Tibial artery (tissue), 4 donors: ENCODE measurements around the gene PILRB.

Experiments used
- DNase-seq, 2 donors: peaks; one replicate each; pipeline ENCODE4 v3.0.0-alpha.2; 2019
- H3K27ac ChIP-seq, 2 donors: fragments of 200-600 bp; sonication (generic) in 1 of 2; 1 replicate in 1 of 2; 2 replicates in 1 of 2; pipeline ENCODE4 v1.5.1; 2018 to 2019; ENCODE audit warnings: mild to moderate bottlenecking in 1 of 2
- H3K27me3 ChIP-seq, 2 donors: fragments of 200-600 bp; sonication (generic) in 1 of 2; one replicate each; pipeline versions ENCODE4 v1.5.1 to v1.6.0; 2016 to 2019
- H3K36me3 ChIP-seq, 3 donors: fragments of 200-600 bp; sonication (generic) in 2 of 3; one replicate each; pipeline ENCODE4 v1.5.1; 2016 to 2019; ENCODE audit warnings: mild to moderate bottlenecking in 2 of 3
- H3K4me1 ChIP-seq, 4 donors: fragments of 200-600 bp; sonication (generic) in 2 of 4; 1 replicate in 3 of 4; 2 replicates in 1 of 4; pipeline ENCODE4 v1.5.1; 2016 to 2019
- H3K4me3 ChIP-seq, 2 donors: fragments of 200-600 bp; sonication (generic) in 1 of 2; 1 replicate in 1 of 2; 2 replicates in 1 of 2; pipeline ENCODE4 v1.5.1; 2018 to 2019; ENCODE audit warnings: mild to moderate bottlenecking in 2 of 2
- H3K9me3 ChIP-seq, 3 donors: fragments of 200-600 bp; sonication (generic) in 1 of 3; one replicate each; pipeline ENCODE4 v1.5.1; 2016 to 2019
- intact Hi-C: fragments of 100-400 bp; cut with DNase I; formaldehyde crosslinking; loops from one replicate; pipeline ENCODE4 v1.15.0; 2023; ENCODE audit warnings: low total_unique reads
- TF ChIP-seq, protein P1 (sequence below), 2 experiments: fragments of 200-600 bp in 1 of 2; fragments of 450-650 bp in 1 of 2; IDR thresholded peaks; one replicate each; pipeline ENCODE4 v1.5.1; 2017 to 2019; ENCODE audit warnings: antibody characterized with exemption in 2 of 2, mild to moderate bottlenecking in 1 of 2, moderate library complexity in 1 of 2

The PILRB gene

DNA sequence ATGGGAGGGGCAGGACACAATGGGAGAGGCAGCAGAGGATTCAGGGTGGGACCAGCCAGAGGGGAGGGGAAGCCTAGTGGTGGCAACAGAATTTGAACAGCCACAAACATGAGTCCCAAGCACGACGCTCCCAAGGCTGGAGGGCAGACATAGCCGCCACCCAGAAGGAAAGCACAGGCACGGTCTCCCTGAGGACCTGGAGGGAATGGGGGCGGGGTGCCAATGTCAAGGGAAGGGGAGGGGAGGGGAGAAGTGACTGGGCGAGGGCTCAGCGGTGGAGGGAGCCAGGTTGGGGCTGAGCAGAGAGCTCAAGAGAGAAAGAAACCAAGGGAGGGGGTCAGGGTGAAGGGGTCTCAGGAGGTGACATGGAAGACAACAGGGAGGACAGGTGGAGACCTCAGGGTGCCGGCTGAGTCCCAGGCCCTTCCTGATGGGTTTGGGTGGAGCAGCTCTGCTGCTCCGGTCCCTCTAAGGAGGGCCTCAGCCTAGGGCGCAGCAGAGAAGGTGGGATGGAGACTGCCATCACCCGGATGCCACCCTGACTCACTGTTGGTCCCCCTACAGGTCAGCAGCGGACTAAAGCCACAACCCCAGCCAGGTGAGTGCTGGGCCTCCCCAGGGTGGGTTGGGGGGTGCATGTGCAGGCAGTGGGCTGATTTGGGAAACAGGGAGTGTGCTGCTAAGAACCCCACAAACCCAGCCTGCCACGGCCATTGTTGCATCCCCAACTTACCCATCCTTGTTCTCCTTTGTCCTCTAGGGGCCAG lies 39.6 kb downstream of the PILRB start:
- no peaks in the 10 kb centered on the region for H3K4me1 ChIP-seq
- intact Hi-C loops = no loop called here
- H3K9me3 ChIP-seq = peaks cover 0 to 4% (median 0%) of the 10 kb centered on the region in 3 donors
- DNase-seq = no peak
- peaks cover 0 to 3% of the 10 kb centered on the region in 2 donors for H3K27me3 ChIP-seq
- TF ChIP-seq, protein P1, sequence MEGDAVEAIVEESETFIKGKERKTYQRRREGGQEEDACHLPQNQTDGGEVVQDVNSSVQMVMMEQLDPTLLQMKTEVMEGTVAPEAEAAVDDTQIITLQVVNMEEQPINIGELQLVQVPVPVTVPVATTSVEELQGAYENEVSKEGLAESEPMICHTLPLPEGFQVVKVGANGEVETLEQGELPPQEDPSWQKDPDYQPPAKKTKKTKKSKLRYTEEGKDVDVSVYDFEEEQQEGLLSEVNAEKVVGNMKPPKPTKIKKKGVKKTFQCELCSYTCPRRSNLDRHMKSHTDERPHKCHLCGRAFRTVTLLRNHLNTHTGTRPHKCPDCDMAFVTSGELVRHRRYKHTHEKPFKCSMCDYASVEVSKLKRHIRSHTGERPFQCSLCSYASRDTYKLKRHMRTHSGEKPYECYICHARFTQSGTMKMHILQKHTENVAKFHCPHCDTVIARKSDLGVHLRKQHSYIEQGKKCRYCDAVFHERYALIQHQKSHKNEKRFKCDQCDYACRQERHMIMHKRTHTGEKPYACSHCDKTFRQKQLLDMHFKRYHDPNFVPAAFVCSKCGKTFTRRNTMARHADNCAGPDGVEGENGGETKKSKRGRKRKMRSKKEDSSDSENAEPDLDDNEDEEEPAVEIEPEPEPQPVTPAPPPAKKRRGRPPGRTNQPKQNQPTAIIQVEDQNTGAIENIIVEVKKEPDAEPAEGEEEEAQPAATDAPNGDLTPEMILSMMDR (IDR thresholded peaks at IDR 0.05) = no peak
- peaks cover 0 to 10% (median 0%) of the 10 kb centered on the region in 3 donors for H3K36me3 ChIP-seq
- no peak overlapping the region for H3K27ac ChIP-seq
- H3K4me3 ChIP-seq = no peak overlapping the region

DNA sequence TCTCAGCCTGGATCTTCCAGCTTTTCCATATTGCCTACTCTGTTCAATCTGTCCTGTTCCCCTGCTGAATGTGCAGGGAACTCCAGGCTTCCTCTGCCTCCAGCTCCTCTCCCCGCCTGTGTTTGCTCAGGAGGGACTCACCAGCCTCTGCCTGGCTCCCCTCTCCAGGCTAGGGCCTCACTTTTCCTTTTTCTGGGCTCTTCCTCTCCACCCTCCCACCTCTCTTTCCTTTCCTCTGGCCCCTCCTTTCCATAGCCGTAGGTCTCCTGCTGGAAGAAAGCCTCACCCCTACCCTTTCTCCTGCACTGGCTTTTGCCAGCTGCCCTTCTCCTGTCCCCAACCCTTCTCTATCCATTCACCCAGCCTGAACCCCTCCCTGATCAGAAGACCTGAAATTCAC lies 40.3 kb downstream of the PILRB start:
- no peak overlapping the region for H3K27ac ChIP-seq
- peaks cover 0 to 10% (median 0%) of the 10 kb centered on the region in 3 donors for H3K36me3 ChIP-seq
- peaks cover 0 to 4% (median 0%) of the 10 kb centered on the region in 3 donors for H3K9me3 ChIP-seq
- TF ChIP-seq, protein P1 (IDR thresholded peaks at IDR 0.05) = no peak
- H3K4me3 ChIP-seq = no peak overlapping the region
- H3K27me3 ChIP-seq = peaks cover 0 to 3% of the 10 kb centered on the region in 2 donors
- no peaks in the 10 kb centered on the region for H3K4me1 ChIP-seq
- DNase-seq = no peak
- intact Hi-C loops = no loop called here

DNA sequence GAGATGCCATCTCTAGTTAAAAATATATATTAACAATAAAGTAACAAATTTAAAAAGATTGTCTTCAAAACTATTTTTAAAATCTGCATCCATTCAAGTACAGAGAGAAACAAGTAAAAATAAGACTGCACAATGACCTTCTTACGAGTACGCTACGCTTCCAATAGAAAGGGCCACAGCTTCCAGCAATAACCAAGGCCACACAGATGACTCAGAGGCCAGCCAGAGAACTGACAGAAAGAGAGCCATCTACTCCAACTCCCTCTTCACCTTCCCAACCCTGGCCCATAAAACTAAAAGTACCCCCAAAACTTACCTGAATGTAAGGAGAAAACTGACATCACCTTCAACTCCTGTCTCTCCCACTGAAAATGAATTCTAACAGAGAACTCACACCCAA lies 42.1 kb downstream of the PILRB start:
- Histone ChIP-seq H3K36me3 (peaks cover 0 to 10% (median 0%) of the 10 kb centered on the region in 3 donors), H3K4me1 (no peaks in the 10 kb centered on the region), H3K27me3 (no peaks in the 10 kb centered on the region), H3K4me3 (no peak overlapping the region), H3K9me3 (no peaks in the 10 kb centered on the region), H3K27ac (no peak overlapping the region)
- no peak for DNase-seq
- intact Hi-C loops = no loop called here
- TF ChIP-seq, protein P1 (IDR thresholded peaks at IDR 0.05) = no peak

DNA sequence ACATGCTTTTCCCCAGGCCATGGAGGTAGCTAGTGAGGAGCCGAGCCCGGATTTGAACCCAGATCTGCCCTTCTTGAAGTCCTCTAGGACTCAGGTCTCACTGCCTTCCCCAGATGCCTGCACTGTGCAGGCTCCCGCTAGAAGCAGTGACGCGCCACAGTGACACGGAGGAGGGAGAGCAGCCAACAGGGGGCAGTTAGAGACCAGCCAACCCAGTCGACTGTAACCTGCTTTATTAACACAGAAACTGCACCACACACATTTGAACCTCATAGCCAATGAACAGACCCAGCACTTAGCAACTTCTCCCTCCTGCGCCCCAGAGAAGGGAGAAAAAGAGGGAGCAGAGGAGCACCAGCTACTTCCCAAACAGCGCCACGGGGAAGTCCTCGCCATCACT lies 42.7 kb downstream of the PILRB start:
- no peaks in the 10 kb centered on the region for H3K9me3 ChIP-seq
- intact Hi-C loops = no loop called here
- H3K4me3 ChIP-seq = no peak overlapping the region
- H3K36me3 ChIP-seq = peaks cover 0 to 10% (median 0%) of the 10 kb centered on the region in 3 donors
- H3K27ac ChIP-seq = no peak overlapping the region
- no peaks in the 10 kb centered on the region for H3K27me3 ChIP-seq
- no peaks in the 10 kb centered on the region for H3K4me1 ChIP-seq
- TF ChIP-seq, protein P1 (IDR thresholded peaks at IDR 0.05) = no peak
- no peak for DNase-seq

DNA sequence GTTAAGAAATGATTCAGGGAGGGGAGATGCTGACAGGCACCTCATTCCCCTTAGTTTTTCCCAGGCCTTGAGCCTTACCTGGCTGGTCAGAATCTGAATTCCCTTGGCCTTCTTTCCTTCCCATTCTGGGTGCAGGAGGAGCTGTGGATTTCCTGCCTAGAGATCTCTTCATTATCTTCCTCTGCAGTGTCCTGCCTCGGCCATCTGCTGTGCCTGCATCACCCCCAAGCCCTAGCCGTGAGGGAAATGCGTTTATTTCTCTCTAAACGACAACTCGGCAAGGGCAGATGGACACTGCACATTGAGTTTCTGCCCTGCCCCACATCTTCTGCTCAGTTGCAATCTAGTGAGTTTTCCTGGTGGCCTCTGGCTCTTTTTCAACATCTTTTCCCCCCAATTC lies 43.9 kb downstream of the PILRB start:
- Histone ChIP-seq H3K4me1 (no peaks in the 10 kb centered on the region), H3K4me3 (no peak overlapping the region), H3K27me3 (no peaks in the 10 kb centered on the region), H3K9me3 (no peaks in the 10 kb centered on the region), H3K27ac (no peak overlapping the region), H3K36me3 (peaks cover 0 to 10% (median 0%) of the 10 kb centered on the region in 3 donors)
- TF ChIP-seq, protein P1 (IDR thresholded peaks at IDR 0.05) = no peak
- no peak for DNase-seq
- intact Hi-C loops = no loop called here
